Liver (tissue), 9 donors: ENCODE measurements around the gene JDP2. TPM values are rescaled to one million over a fixed set of nuclear protein-coding genes. Genes with fewer than 3 reads are reported as not detected.
A peak's percentile ranks its signal among the peaks of the same experiment; 100 is the strongest.

Experiments used
- DNase-seq: peaks from one replicate; pipeline ENCODE4 v3.0.0-alpha.2; 2017; ENCODE audit warnings: low spot score
- H3K27ac ChIP-seq, 2 donors: one replicate each; pipeline ENCODE4 v1.7.0; 2013; ENCODE audit warnings: inconsistent platforms in 2 of 2, low read length in 2 of 2, control low read depth in 1 of 2, low read depth in 1 of 2, mild to moderate bottlenecking in 1 of 2
- H3K27me3 ChIP-seq, 4 donors: one replicate each; pipeline versions ENCODE4 v1.6.1 to v1.7.0; 2013; ENCODE audit warnings: low read length in 3 of 4, inconsistent platforms in 1 of 4, mild to moderate bottlenecking in 1 of 4, moderate library complexity in 1 of 4; ENCODE audit not compliant: control insufficient read depth in 4 of 4, insufficient read depth in 4 of 4
- H3K36me3 ChIP-seq, 4 donors: one replicate each; pipeline versions ENCODE4 v1.6.1 to v1.7.0; 2013; ENCODE audit warnings: low read length in 3 of 4, mild to moderate bottlenecking in 3 of 4, low read depth in 1 of 4, moderate library complexity in 1 of 4; ENCODE audit not compliant: control insufficient read depth in 4 of 4, insufficient read depth in 3 of 4
- H3K4me1 ChIP-seq, 4 donors: one replicate each; pipeline versions ENCODE4 v1.6.1 to v1.7.0; 2013; ENCODE audit warnings: low read length in 3 of 4, mild to moderate bottlenecking in 3 of 4, moderate library complexity in 1 of 4; ENCODE audit not compliant: control insufficient read depth in 4 of 4, insufficient read depth in 4 of 4
- H3K4me3 ChIP-seq, 3 donors: one replicate each; pipeline versions ENCODE4 v1.6.1 to v1.7.0; 2013; ENCODE audit warnings: low read length in 3 of 3, control low read depth in 1 of 3, low read depth in 1 of 3, mild to moderate bottlenecking in 1 of 3
- H3K9ac ChIP-seq, 2 donors: one replicate each; pipeline ENCODE4 v1.7.0; 2013; ENCODE audit warnings: low read length in 2 of 2, mild to moderate bottlenecking in 2 of 2, moderate library complexity in 2 of 2, control low read depth in 1 of 2, low read depth in 1 of 2
- H3K9me3 ChIP-seq, 4 donors: one replicate each; pipeline versions ENCODE4 v1.6.1 to v1.7.0; 2013; ENCODE audit warnings: low read length in 3 of 4; ENCODE audit not compliant: control insufficient read depth in 4 of 4
- FOXA2 ChIP-seq: IDR thresholded peaks from 2 replicates; pipeline ENCODE4 v1.6.1; 2016; ENCODE audit warnings: antibody characterized with exemption
- HNF4A ChIP-seq, 2 donors: conservative IDR thresholded peaks; 2 replicates each; pipeline ENCODE4 v1.6.1; 2016; ENCODE audit warnings: antibody characterized with exemption in 2 of 2, mild to moderate bottlenecking in 2 of 2
- NR2F2 ChIP-seq: IDR thresholded peaks from 2 replicates; pipeline ENCODE4 v1.6.1; 2016; ENCODE audit warnings: antibody characterized with exemption
- RAD21 ChIP-seq, 2 donors: IDR thresholded peaks; 2 replicates each; pipeline ENCODE4 v1.6.1; 2016; ENCODE audit warnings: antibody characterized with exemption in 2 of 2, mild to moderate bottlenecking in 2 of 2
- RXRA ChIP-seq, 2 donors: IDR thresholded peaks; 2 replicates each; pipeline ENCODE4 v1.6.1; 2017 to 2018; ENCODE audit warnings: antibody characterized with exemption in 2 of 2, mild to moderate bottlenecking in 1 of 2
- TAF1 ChIP-seq: conservative IDR thresholded peaks from 2 replicates; pipeline ENCODE4 v1.6.1; 2016; ENCODE audit warnings: antibody characterized with exemption, mild to moderate bottlenecking
- YY1 ChIP-seq: IDR thresholded peaks from 2 replicates; pipeline ENCODE4 v1.6.1; 2016; ENCODE audit warnings: antibody characterized with exemption, mild to moderate bottlenecking
- WGBS: extraction: QIAGEN DNeasy Blood & Tissue Kit; methylation state at CpG from one replicate; pipeline ENCODE4 v1.1.7; 2013; 5-methylcytosine and 5-hydroxymethylcytosine counted together
- polyA plus RNA-seq, 2 donors: library from polyadenylated mRNA; stranded (reverse) in 1 of 2; unstranded in 1 of 2; fragments of 200-250 nt in 1 of 2; fragments of >200 nt in 1 of 2; fragmentation: Nextera tagmentation in 1 of 2; extraction: Ambion mirVana in 1 of 2; gene quantifications; one replicate each; pipeline versions ENCODE4 v1.2.1 to v1.2.3, GENCODE V29; 2013 to 2015
- total RNA-seq, 2 donors: library from RNA; depleted of rRNA; stranded (reverse); fragments of >200 nt; gene quantifications; one replicate each; pipeline ENCODE4 v1.2.3, GENCODE V29; 2014
- TF ChIP-seq, protein P1 (sequence below): fragments of 150-350 bp; IDR thresholded peaks from 2 replicates; pipeline ENCODE4 v1.5.1; 2017; ENCODE audit warnings: improper control_type of control experiment, low read depth, low read length; ENCODE audit not compliant: missing input control
- donor health status: healthy.
- donor health status: healthy.
- donor health status: healthy.
- donor health status: healthy.
- donor health status: healthy.

JDP2 gene
- total and polyA plus RNA-seq, 4 donors: 2.4 to 14.6 (median 8.7) TPM

DNA sequence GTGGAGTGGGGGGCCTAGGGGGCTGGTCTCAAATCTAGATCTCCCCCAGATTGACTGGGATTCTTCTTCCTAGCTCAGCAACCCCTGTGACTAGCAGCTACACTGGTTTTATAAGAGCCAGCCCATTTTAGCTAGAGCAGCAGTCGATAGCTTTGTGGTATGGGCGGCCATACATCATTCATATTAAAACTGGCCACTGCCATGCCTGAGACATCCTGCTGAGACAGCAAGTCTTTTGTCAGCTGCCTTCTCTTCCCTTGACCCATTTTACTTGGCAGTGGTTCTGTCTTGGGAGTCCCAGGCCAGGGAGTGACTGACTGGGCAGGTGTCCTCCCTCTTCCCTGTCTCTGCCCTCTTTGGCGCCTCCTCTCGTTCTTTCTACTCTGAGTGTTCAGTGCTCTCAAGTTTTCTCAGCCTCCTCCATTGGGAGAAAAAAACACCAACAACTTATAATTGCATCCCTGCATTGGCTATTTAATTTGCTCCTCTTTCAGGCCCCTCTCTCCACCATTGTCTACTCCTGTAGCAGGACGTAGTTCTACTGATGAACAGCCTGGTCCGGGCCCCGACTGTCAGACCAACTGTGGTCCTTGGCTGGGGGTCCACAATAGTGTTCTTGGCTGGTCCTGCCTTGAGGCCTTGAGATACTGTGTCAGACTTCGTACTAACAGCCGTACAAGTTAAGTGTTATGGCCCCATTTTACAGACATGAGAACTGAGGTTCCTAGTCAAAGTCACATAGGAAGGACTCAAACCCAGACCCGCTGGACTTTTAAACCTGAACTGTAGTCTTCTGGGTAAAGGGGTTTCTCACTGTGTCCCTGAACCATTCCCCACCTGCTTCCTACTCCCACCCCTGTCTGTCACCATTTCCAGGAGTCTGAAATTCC, 18.3 kb upstream of the JDP2 start:
- no peaks in the 10 kb centered on the region for H3K27me3 ChIP-seq
- WGBS: 95% methylated on average over 10 of the region's 10 CpGs

DNA sequence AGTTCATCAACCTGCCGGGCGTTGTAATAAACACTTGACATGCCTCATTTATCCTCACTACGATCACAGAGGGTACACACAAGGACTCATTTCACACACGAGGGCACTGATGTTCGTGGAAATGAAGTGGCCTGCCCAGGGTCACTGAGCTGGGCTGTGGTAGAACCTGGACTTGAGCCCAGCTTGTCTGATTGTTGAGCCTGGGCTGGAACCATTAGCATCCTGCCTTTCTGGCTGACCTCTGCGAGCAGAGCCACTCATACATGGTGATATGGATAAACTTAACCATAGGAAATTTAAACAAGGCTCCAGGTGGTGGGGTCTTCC, 16.6 kb upstream of the JDP2 start:
- H3K4me1 ChIP-seq: no peaks in the 10 kb centered on the region
- no peaks in the 10 kb centered on the region for H3K27me3 ChIP-seq
- WGBS: 67% methylated on average over 6 of the region's 6 CpGs
- no peak for DNase-seq
- no peak overlapping the region for H3K9ac ChIP-seq
- no peak overlapping the region for H3K4me3 ChIP-seq
- TF ChIP-seq NR2F2: no peak
- TF ChIP-seq TAF1: no peak
- no peak for TF ChIP-seq YY1
- no peak overlapping the region for H3K27ac ChIP-seq
- no peaks in the 10 kb centered on the region for H3K36me3 ChIP-seq
- H3K9me3 ChIP-seq: no peaks in the 10 kb centered on the region

More for the DNA sequence above, 18.3 kb upstream of the JDP2 start:
- TF ChIP-seq NR2F2: no peak
- Histone ChIP-seq H3K9ac (no peak overlapping the region), H3K36me3 (no peaks in the 10 kb centered on the region), H3K27ac (no peak overlapping the region), H3K9me3 (no peaks in the 10 kb centered on the region), H3K4me3 (no peak overlapping the region), H3K4me1 (no peaks in the 10 kb centered on the region)
- DNase-seq: no peak

DNA sequence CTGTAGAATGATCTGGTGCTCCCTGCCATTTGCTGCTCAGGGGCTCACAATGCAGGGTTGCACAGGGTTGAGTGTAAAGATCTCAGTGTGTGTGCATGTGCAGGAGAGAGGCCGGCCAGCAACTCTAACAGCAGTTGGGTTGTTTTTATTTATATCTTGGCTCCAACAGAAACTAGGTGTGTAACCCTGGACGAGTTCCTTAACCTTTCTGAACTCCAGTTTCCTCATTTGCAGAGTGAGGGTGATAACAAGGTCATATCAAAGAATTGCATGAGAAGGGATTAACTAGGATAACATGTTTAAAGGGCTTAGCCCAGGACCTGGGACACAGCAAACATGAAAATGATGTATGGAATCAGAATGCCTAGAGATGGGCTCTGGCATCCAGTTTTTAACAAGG, 14.8 kb upstream of the JDP2 start:
- Histone ChIP-seq H3K36me3 (no peaks in the 10 kb centered on the region), H3K4me3 (no peak overlapping the region), H3K27ac (no peak overlapping the region), H3K9ac (no peak overlapping the region), H3K9me3 (no peaks in the 10 kb centered on the region), H3K27me3 (no peaks in the 10 kb centered on the region), H3K4me1 (peaks cover 0 to 6% (median 4%) of the 10 kb centered on the region in 4 donors)
- 78% methylated on average over 2 of the region's 2 CpGs for WGBS
- TF ChIP-seq, protein P1, sequence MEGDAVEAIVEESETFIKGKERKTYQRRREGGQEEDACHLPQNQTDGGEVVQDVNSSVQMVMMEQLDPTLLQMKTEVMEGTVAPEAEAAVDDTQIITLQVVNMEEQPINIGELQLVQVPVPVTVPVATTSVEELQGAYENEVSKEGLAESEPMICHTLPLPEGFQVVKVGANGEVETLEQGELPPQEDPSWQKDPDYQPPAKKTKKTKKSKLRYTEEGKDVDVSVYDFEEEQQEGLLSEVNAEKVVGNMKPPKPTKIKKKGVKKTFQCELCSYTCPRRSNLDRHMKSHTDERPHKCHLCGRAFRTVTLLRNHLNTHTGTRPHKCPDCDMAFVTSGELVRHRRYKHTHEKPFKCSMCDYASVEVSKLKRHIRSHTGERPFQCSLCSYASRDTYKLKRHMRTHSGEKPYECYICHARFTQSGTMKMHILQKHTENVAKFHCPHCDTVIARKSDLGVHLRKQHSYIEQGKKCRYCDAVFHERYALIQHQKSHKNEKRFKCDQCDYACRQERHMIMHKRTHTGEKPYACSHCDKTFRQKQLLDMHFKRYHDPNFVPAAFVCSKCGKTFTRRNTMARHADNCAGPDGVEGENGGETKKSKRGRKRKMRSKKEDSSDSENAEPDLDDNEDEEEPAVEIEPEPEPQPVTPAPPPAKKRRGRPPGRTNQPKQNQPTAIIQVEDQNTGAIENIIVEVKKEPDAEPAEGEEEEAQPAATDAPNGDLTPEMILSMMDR: no peak
- no peak for TF ChIP-seq FOXA2
- no peak for TF ChIP-seq RXRA (IDR thresholded peaks at IDR 0.05)
- DNase-seq: no peak

DNA sequence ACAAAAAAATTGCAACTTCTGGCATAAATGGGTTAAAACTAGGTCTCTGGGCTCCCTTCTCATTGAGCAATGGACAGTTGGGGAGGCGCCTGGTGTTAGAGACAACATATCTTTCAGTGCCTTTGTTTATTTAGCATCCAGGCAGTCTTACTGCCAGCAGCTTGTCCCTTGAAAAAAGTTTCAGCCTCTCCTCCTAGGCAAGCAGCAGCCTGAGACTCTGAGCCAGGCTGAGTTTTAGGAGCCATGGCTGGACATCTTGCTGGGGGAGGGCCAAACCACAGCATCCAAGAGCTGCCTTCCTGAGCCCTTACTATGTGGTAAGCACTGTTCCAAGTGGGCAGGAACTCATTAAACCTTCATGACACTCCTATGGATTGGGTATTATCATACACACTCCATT, 10.1 kb upstream of the JDP2 start:
- Histone ChIP-seq H3K27ac (no peak overlapping the region), H3K27me3 (no peaks in the 10 kb centered on the region), H3K4me1 (peaks cover 0 to 7% (median 4%) of the 10 kb centered on the region in 4 donors), H3K9me3 (no peaks in the 10 kb centered on the region), H3K9ac (no peak overlapping the region), H3K36me3 (no peaks in the 10 kb centered on the region), H3K4me3 (no peak overlapping the region)
- WGBS: 25% methylated on average over 1 of the region's 1 CpG
- DNase-seq: no peak
- TF ChIP-seq FOXA2 (peak; percentile 70), RXRA (IDR thresholded peaks at IDR 0.05) (peak in 1 of 2 donors; percentile 12), RAD21 (IDR thresholded peaks at IDR 0.05) (peak in 1 of 2 donors; percentile 45), HNF4A (conservative IDR thresholded peaks at IDR 0.05) (peak; percentile 27 to 28), TAF1 (no peak)
